NB4 (cell line): Measurements from ENCODE around the gene NR3C1.

Source experiments
- MYC ChIP-seq: IDR thresholded peaks from 2 replicates; pipeline ENCODE4 v1.6.1; 2011; ENCODE audit warnings: low read depth, low read length
- POLR2A ChIP-seq: IDR thresholded peaks from 2 replicates; pipeline ENCODE4 v1.6.1; 2011; ENCODE audit warnings: mild to moderate bottlenecking; ENCODE audit not compliant: insufficient read length; ENCODE audit errors: extremely low read depth
- TF ChIP-seq, protein P1 (sequence below): IDR thresholded peaks from one replicate; pipeline ENCODE4 v1.5.1; 2012; ENCODE audit warnings: low read depth, low read length
- TF ChIP-seq, protein P2 (sequence below): IDR thresholded peaks from 2 replicates; pipeline ENCODE4 v1.6.1; 2011; ENCODE audit warnings: low read depth, low read length

DNA sequence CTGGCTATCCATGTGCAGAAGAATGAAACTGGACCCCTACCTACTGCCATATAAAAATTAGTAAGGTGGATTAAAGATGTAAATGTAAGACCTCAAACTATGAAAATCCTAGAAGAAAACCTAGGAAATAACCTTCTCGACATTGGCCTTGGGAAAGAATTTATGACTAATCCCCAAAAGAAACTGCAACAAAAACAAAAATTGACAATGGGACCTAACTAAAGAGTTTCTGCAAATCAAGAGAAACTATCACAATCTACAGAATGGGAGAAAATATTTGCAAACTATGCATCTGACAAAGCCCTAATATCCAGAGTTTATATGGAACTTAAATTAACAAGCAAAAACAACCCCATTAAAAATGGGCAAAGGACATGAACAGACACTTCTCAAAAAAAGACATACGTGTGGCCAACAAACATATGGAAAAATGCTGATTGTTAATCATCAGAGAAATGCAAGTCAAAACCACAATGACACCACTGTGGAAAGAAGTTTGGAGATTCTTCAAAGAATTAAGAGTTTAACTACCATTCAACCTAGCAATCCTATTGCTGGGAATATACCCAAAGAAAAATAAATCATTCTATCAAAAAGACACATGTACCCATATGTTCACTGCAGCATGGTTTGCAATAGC, 98.5 kb downstream of the NR3C1 start:
- TF ChIP-seq, protein P1, sequence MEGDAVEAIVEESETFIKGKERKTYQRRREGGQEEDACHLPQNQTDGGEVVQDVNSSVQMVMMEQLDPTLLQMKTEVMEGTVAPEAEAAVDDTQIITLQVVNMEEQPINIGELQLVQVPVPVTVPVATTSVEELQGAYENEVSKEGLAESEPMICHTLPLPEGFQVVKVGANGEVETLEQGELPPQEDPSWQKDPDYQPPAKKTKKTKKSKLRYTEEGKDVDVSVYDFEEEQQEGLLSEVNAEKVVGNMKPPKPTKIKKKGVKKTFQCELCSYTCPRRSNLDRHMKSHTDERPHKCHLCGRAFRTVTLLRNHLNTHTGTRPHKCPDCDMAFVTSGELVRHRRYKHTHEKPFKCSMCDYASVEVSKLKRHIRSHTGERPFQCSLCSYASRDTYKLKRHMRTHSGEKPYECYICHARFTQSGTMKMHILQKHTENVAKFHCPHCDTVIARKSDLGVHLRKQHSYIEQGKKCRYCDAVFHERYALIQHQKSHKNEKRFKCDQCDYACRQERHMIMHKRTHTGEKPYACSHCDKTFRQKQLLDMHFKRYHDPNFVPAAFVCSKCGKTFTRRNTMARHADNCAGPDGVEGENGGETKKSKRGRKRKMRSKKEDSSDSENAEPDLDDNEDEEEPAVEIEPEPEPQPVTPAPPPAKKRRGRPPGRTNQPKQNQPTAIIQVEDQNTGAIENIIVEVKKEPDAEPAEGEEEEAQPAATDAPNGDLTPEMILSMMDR, result no peak
- TF ChIP-seq POLR2A, result no peak
- TF ChIP-seq, protein P2, sequence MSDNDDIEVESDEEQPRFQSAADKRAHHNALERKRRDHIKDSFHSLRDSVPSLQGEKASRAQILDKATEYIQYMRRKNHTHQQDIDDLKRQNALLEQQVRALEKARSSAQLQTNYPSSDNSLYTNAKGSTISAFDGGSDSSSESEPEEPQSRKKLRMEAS, result no peak
- TF ChIP-seq MYC, result no peak
